GM12878 (cell line): ENCODE results near the gene DNASE1L3. TPM values are rescaled to one million over a fixed set of nuclear protein-coding genes. Genes with fewer than 3 reads are reported as not detected.
A peak's percentile ranks its signal among the peaks of the same experiment; 100 is the strongest.

Experiments used
- ATAC-seq: fragments of 200-7000 bp; cut with Tn5 transposase; 3 replicates; pipeline ENCODE4 v1.9.1; 2020; ENCODE audit warnings: mild to moderate bottlenecking, moderate library complexity
- BruUV-seq: library from RNA; stranded (reverse); fragments of 400-500 nt; replicated peaks from 2 replicates; lab custom pipeline; 2021; lab: Mats Ljungman, UMichigan
- CTCF ChIA-PET: fragments of 300-600 bp; sonication (Branson Sonifier 250); formaldehyde crosslinking; extraction: SDS; loops from one replicate; lab custom pipeline; 2021; ENCODE audit warnings: inconsistent platforms; lab: Yijun Ruan, JAX
- POLR2A ChIA-PET: fragments of 350-600 bp; formaldehyde crosslinking; extraction: SDS; loops from one replicate; lab custom pipeline; 2021; ENCODE audit warnings: inconsistent platforms; lab: Charles Lee
- RAD21 ChIA-PET: fragments of 300-600 bp; sonication (Branson Sonifier 250); formaldehyde crosslinking; loops from one replicate; lab custom pipeline; 2023; ENCODE audit warnings: antibody characterized with exemption; ENCODE audit not compliant: unreplicated experiment; lab: Charles Lee
- SMC1A ChIA-PET: fragments of 300-600 bp; sonication (Branson Sonifier 250); formaldehyde crosslinking; loops from one replicate; lab custom pipeline; 2023; ENCODE audit not compliant: unreplicated experiment, uncharacterized antibody; lab: Charles Lee
- DNase-seq: peaks from one replicate; pipeline ENCODE4 v3.0.0-alpha.2; 2011; ENCODE audit warnings: low read depth, low spot score
- FAIRE-seq: peaks from 3 replicates; lab custom pipeline; 2011; peaks lifted over from hg19 to GRCh38; lab: Jason Lieb, UNC
- H2AFZ ChIP-seq: 2 replicates; pipeline ENCODE4 v1.6.0; 2011; ENCODE audit warnings: low read depth, low read length, control low read depth; ENCODE audit not compliant: control insufficient read depth
- H3K27ac ChIP-seq: 2 replicates; pipeline ENCODE4 v1.5.1; 2011; ENCODE audit warnings: control low read depth; ENCODE audit not compliant: control insufficient read depth, insufficient read depth
- H3K27me3 ChIP-seq, 2 experiments: replicated peaks in 1 of 2; 2 replicates each; pipeline versions ENCODE4 v1.6.0 to v1.6.1; 2011; ENCODE audit warnings: low read length in 1 of 2; ENCODE audit not compliant: control insufficient read depth in 2 of 2, insufficient read depth in 2 of 2
- H3K36me3 ChIP-seq, 2 experiments: 2 replicates each; pipeline ENCODE4 v1.5.1; 2011; ENCODE audit warnings: low read length in 1 of 2; ENCODE audit not compliant: control insufficient read depth in 2 of 2, insufficient read depth in 2 of 2
- H3K4me1 ChIP-seq: 2 replicates; pipeline ENCODE4 v1.6.1; 2011; ENCODE audit warnings: mild to moderate bottlenecking, low read length, moderate library complexity, mixed read lengths; ENCODE audit not compliant: control insufficient read depth, insufficient read depth
- H3K4me2 ChIP-seq: 2 replicates; pipeline ENCODE4 v1.6.0; 2011; ENCODE audit warnings: control low read depth; ENCODE audit not compliant: control insufficient read depth, insufficient read depth
- H3K4me3 ChIP-seq: fragments of 200-600 bp; sonication (generic); 2 replicates; pipeline ENCODE4 v1.5.1; 2016
- H3K79me2 ChIP-seq: 2 replicates; pipeline ENCODE4 v1.6.0; 2011; ENCODE audit warnings: low read length; ENCODE audit not compliant: control insufficient read depth, insufficient read depth
- H3K9ac ChIP-seq: 2 replicates; pipeline ENCODE4 v1.8.0; 2011; ENCODE audit warnings: low read length, control low read depth, mixed read lengths; ENCODE audit not compliant: control insufficient read depth, insufficient read depth
- H3K9me3 ChIP-seq: replicated peaks from 3 replicates; pipeline ENCODE4 v1.5.1; 2011; ENCODE audit warnings: mild to moderate bottlenecking, low read length; ENCODE audit not compliant: control insufficient read depth, insufficient read depth
- H4K20me1 ChIP-seq: 2 replicates; pipeline ENCODE4 v1.6.0; 2011; ENCODE audit not compliant: control insufficient read depth, insufficient read depth
- WGBS: methylation state at CpG from one replicate; pipeline ENCODE4 v1.1.6; 2016; ENCODE audit warnings: low lambda C conversion rate; ENCODE audit not compliant: insufficient replicate concordance, insufficient coverage; ENCODE audit errors: missing lambda C conversion rate; 5-methylcytosine and 5-hydroxymethylcytosine counted together
- in situ Hi-C: fragments of 300-500 bp; cut with MboI; formaldehyde crosslinking; loops from 9 replicates; pipeline ENCODE4 v1.14.3; 2018; ENCODE audit warnings: mixed read lengths
- intact Hi-C: fragments of 100-400 bp; cut with micrococcal nuclease; formaldehyde crosslinking; loops from one replicate; pipeline ENCODE4 v1.14.2; 2022; ENCODE audit not compliant: unreplicated experiment
- polyA plus RNA-seq, 11 experiments: library from polyadenylated mRNA; depleted of rRNA in 4 of 11; unstranded in 6 of 11; stranded (reverse) in 5 of 11; fragments of >200 nt; fragmentation: Nextera tagmentation in 4 of 11; fragmentation: Illumina TruSeq in 1 of 11; extraction: Ambion mirVana in 4 of 11; extraction: Trizol in 1 of 11; gene quantifications; 1 replicate in 1 of 11; 2 replicates in 10 of 11; pipeline versions ENCODE4 v1.2.1 to v1.2.3, GENCODE V29; 2011 to 2016; ENCODE audit warnings: inconsistent platforms in 2 of 11, missing spikeins in 2 of 11, low read depth in 1 of 11
- total RNA-seq, 4 experiments: library from RNA; depleted of rRNA in 3 of 4; stranded (reverse); fragments of >200 nt in 3 of 4; fragmentation: Illumina TruSeq in 1 of 4; extraction: Trizol in 1 of 4; gene quantifications; 2 replicates each; pipeline versions ENCODE4 v1.2.1 to v1.2.3, GENCODE V29; 2013 to 2021
- TF ChIP-seq, protein P1 (sequence below): fragments of 450-650 bp; conservative IDR thresholded peaks from 2 replicates; pipeline ENCODE4 v1.6.1; 2017; ENCODE audit warnings: mild to moderate bottlenecking, moderate library complexity
- TF ChIP-seq, protein P2 (sequence below): fragments of 450-650 bp; IDR thresholded peaks from 2 replicates; pipeline ENCODE4 v1.6.1; 2016; ENCODE audit warnings: mild to moderate bottlenecking

DNASE1L3 gene
- total and polyA plus RNA-seq, 10 of the 15 experiments (the other 5 are each of a cell fraction or from before 2014, with no cell fraction given) = 3.2 to 72.1 (median 6.3) TPM

DNA sequence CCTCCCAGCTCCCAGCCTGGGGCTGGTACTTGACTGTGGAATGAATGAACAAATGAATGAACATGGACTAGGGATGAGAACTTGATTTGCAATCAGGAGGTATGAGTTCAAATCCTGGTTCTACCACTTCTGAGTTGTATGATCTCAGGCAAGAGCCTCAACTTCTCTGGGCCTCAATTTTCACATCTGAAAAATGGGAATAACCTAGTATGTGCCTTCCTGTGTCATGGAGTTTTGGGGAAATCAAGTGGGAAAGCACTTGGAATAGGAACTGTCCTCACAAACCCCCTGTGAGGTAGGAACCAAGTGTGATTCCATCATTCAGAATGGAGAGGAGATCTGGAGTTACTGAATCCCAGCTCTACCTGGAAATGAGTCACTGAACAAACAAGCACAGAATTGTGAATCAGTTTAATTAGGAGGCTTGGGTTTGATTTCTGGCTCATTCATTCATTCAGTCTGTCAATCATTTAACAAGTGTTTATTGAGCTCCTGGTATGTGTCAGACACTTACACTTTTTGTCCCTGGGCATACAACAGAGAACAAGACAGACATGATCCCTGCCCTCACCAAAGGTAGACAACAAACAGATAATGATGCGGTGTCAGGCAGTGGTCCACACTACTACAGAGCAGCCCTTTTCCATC lies 29.7 kb downstream of the DNASE1L3 start:
- Histone ChIP-seq H3K79me2 (no peaks in the 10 kb centered on the region), H3K27ac (no peak overlapping the region), H4K20me1 (no peaks in the 10 kb centered on the region), H2AFZ (no peak overlapping the region), H3K4me2 (no peak overlapping the region), H3K4me3 (no peak overlapping the region), H3K36me3 (no peaks in the 10 kb centered on the region), H3K27me3 (no peaks in the 10 kb centered on the region), H3K9me3 (no peaks in the 10 kb centered on the region), H3K4me1 (peaks cover 14% of the 10 kb centered on the region), H3K9ac (no peak overlapping the region)
- ChIA-PET SMC1A (interaction anchor here (0.7 to 1.7 kb wide), 4 partner anchors 8 to 357 kb away, joined by 3 to 6 read pairs (median 3); partner anchors contain the start of genes HTD2 and RPP14), RAD21 (no interaction called here), CTCF (interaction anchor here (18.5 kb wide), 1 partner anchor 121 kb away, joined by 503 read pairs; the partner anchor contains the start of genes HTD2 and RPP14), POLR2A (no interaction called here)
- no TSS peak for BruUV-seq
- no peak for ATAC-seq
- no peak for DNase-seq
- TF ChIP-seq, protein P1, sequence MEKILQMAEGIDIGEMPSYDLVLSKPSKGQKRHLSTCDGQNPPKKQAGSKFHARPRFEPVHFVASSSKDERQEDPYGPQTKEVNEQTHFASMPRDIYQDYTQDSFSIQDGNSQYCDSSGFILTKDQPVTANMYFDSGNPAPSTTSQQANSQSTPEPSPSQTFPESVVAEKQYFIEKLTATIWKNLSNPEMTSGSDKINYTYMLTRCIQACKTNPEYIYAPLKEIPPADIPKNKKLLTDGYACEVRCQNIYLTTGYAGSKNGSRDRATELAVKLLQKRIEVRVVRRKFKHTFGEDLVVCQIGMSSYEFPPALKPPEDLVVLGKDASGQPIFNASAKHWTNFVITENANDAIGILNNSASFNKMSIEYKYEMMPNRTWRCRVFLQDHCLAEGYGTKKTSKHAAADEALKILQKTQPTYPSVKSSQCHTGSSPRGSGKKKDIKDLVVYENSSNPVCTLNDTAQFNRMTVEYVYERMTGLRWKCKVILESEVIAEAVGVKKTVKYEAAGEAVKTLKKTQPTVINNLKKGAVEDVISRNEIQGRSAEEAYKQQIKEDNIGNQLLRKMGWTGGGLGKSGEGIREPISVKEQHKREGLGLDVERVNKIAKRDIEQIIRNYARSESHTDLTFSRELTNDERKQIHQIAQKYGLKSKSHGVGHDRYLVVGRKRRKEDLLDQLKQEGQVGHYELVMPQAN = no peak
- TF ChIP-seq, protein P2, sequence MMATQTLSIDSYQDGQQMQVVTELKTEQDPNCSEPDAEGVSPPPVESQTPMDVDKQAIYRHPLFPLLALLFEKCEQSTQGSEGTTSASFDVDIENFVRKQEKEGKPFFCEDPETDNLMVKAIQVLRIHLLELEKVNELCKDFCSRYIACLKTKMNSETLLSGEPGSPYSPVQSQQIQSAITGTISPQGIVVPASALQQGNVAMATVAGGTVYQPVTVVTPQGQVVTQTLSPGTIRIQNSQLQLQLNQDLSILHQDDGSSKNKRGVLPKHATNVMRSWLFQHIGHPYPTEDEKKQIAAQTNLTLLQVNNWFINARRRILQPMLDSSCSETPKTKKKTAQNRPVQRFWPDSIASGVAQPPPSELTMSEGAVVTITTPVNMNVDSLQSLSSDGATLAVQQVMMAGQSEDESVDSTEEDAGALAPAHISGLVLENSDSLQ = peak; percentile 41; the same call in 1 of the 2 replicates
- intact Hi-C loops = no loop called here
- peak; percentile 44 for FAIRE-seq
- in situ Hi-C loops = loop anchor here (5.0 to 10.0 kb wide), 3 partner anchors 231 to 444 kb away; no protein-coding TSS in a partner anchor
- WGBS = 94% methylated on average over 1 of the region's 1 CpG
